Keratinocyte (primary cell): Measurements from ENCODE around the gene TANGO2.

Experiments
- EZH2 ChIP-seq: IDR thresholded peaks from one replicate; pipeline ENCODE4 v1.6.1; 2012; ENCODE audit warnings: inconsistent platforms, mild to moderate bottlenecking, low read length, moderate library complexity
- TF ChIP-seq, protein P1 (sequence below), 3 experiments: IDR thresholded peaks in 1 of 3; conservative IDR thresholded peaks in 1 of 3; optimal IDR thresholded peaks in 1 of 3; 2 replicates in 2 of 3; 3 replicates in 1 of 3; pipeline versions ENCODE3 to v1.5.1; 2011; ENCODE audit warnings: low read length in 3 of 3, mild to moderate bottlenecking in 3 of 3, moderate library complexity in 2 of 3, control low read depth in 1 of 3, inconsistent platforms in 1 of 3; ENCODE audit not compliant: insufficient read depth in 2 of 3; ENCODE audit errors: extremely low read depth in 1 of 3

DNA sequence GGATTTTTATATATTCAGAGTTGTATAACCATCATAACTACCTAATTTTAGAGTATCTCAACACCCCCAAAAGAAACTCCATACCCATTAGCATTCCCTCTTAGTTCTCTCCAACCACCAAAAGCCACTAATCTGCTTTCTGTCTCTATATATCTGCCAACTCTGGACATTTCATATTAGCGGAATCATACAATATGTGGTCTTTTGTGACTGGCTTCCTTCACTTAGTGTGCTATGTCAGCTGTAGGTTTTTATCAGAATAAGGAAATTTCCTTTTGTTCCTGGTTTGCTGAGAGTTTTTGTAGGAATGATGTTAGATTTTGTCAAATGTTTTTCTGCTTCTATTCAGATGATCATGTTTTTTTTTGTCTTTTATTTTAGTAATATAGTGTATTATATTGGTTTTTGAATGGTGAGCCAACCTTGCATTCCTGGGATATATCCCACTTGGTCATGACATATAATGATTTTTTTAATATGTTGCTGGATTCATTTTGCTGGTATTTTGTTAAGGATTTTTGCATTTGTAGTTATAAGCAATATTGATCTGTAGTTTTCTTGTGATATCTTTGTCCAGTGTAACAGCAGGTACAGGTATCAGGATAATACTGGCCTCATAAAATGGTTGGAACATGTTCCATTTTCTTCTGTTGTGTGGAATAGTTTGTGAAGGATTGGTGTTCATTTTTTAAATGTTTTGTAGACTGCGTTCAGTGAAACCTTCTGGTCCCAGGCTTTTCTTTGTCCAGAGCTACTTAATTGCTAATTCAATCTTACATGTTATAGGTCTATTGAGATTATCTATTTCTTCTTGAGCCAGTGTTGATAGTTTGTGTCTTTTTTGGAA, 75.9 kb downstream of the TANGO2 start:
- TF ChIP-seq, protein P1, sequence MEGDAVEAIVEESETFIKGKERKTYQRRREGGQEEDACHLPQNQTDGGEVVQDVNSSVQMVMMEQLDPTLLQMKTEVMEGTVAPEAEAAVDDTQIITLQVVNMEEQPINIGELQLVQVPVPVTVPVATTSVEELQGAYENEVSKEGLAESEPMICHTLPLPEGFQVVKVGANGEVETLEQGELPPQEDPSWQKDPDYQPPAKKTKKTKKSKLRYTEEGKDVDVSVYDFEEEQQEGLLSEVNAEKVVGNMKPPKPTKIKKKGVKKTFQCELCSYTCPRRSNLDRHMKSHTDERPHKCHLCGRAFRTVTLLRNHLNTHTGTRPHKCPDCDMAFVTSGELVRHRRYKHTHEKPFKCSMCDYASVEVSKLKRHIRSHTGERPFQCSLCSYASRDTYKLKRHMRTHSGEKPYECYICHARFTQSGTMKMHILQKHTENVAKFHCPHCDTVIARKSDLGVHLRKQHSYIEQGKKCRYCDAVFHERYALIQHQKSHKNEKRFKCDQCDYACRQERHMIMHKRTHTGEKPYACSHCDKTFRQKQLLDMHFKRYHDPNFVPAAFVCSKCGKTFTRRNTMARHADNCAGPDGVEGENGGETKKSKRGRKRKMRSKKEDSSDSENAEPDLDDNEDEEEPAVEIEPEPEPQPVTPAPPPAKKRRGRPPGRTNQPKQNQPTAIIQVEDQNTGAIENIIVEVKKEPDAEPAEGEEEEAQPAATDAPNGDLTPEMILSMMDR (optimal IDR thresholded peaks at IDR 0.05 in 1 of 3, IDR thresholded peaks at IDR 0.05 in 1 of 3, conservative IDR thresholded peaks at IDR 0.05 in 1 of 3; ENCODE audit: extremely low read depth in 1 of 3, insufficient read depth in 2 of 3, low read length in 3 of 3): no peak
- TF ChIP-seq EZH2: no peak
